GM12878 (cell line): ENCODE results near the gene SPTLC3. TPM values are rescaled to one million over a fixed set of nuclear protein-coding genes. Genes with fewer than 3 reads are reported as not detected.
A peak's percentile ranks its signal among the peaks of the same experiment; 100 is the strongest.

Experiments
- ATAC-seq: fragments of 200-7000 bp; cut with Tn5 transposase; 3 replicates; pipeline ENCODE4 v1.9.1; 2020; ENCODE audit warnings: mild to moderate bottlenecking, moderate library complexity
- BruUV-seq: library from RNA; stranded (reverse); fragments of 400-500 nt; replicated peaks from 2 replicates; lab custom pipeline; 2021; lab: Mats Ljungman, UMichigan
- CTCF ChIA-PET: fragments of 300-600 bp; sonication (Branson Sonifier 250); formaldehyde crosslinking; extraction: SDS; loops from one replicate; lab custom pipeline; 2021; ENCODE audit warnings: inconsistent platforms; lab: Yijun Ruan, JAX
- POLR2A ChIA-PET: fragments of 350-600 bp; formaldehyde crosslinking; extraction: SDS; loops from one replicate; lab custom pipeline; 2021; ENCODE audit warnings: inconsistent platforms; lab: Charles Lee
- RAD21 ChIA-PET: fragments of 300-600 bp; sonication (Branson Sonifier 250); formaldehyde crosslinking; loops from one replicate; lab custom pipeline; 2023; ENCODE audit warnings: antibody characterized with exemption; ENCODE audit not compliant: unreplicated experiment; lab: Charles Lee
- SMC1A ChIA-PET: fragments of 300-600 bp; sonication (Branson Sonifier 250); formaldehyde crosslinking; loops from one replicate; lab custom pipeline; 2023; ENCODE audit not compliant: unreplicated experiment, uncharacterized antibody; lab: Charles Lee
- DNase-seq: peaks from one replicate; pipeline ENCODE4 v3.0.0-alpha.2; 2011; ENCODE audit warnings: low read depth, low spot score
- FAIRE-seq: peaks from 3 replicates; lab custom pipeline; 2011; peaks lifted over from hg19 to GRCh38; lab: Jason Lieb, UNC
- H2AFZ ChIP-seq: 2 replicates; pipeline ENCODE4 v1.6.0; 2011; ENCODE audit warnings: low read depth, low read length, control low read depth; ENCODE audit not compliant: control insufficient read depth
- H3K27ac ChIP-seq: 2 replicates; pipeline ENCODE4 v1.5.1; 2011; ENCODE audit warnings: control low read depth; ENCODE audit not compliant: control insufficient read depth, insufficient read depth
- H3K27me3 ChIP-seq, 2 experiments: replicated peaks in 1 of 2; 2 replicates each; pipeline versions ENCODE4 v1.6.0 to v1.6.1; 2011; ENCODE audit warnings: low read length in 1 of 2; ENCODE audit not compliant: control insufficient read depth in 2 of 2, insufficient read depth in 2 of 2
- H3K36me3 ChIP-seq, 2 experiments: 2 replicates each; pipeline ENCODE4 v1.5.1; 2011; ENCODE audit warnings: low read length in 1 of 2; ENCODE audit not compliant: control insufficient read depth in 2 of 2, insufficient read depth in 2 of 2
- H3K4me1 ChIP-seq: 2 replicates; pipeline ENCODE4 v1.6.1; 2011; ENCODE audit warnings: mild to moderate bottlenecking, low read length, moderate library complexity, mixed read lengths; ENCODE audit not compliant: control insufficient read depth, insufficient read depth
- H3K4me2 ChIP-seq: 2 replicates; pipeline ENCODE4 v1.6.0; 2011; ENCODE audit warnings: control low read depth; ENCODE audit not compliant: control insufficient read depth, insufficient read depth
- H3K4me3 ChIP-seq: fragments of 200-600 bp; sonication (generic); 2 replicates; pipeline ENCODE4 v1.5.1; 2016
- H3K79me2 ChIP-seq: 2 replicates; pipeline ENCODE4 v1.6.0; 2011; ENCODE audit warnings: low read length; ENCODE audit not compliant: control insufficient read depth, insufficient read depth
- H3K9ac ChIP-seq: 2 replicates; pipeline ENCODE4 v1.8.0; 2011; ENCODE audit warnings: low read length, control low read depth, mixed read lengths; ENCODE audit not compliant: control insufficient read depth, insufficient read depth
- H3K9me3 ChIP-seq: replicated peaks from 3 replicates; pipeline ENCODE4 v1.5.1; 2011; ENCODE audit warnings: mild to moderate bottlenecking, low read length; ENCODE audit not compliant: control insufficient read depth, insufficient read depth
- H4K20me1 ChIP-seq: 2 replicates; pipeline ENCODE4 v1.6.0; 2011; ENCODE audit not compliant: control insufficient read depth, insufficient read depth
- CEBPB ChIP-seq, 2 experiments: fragments of 150-350 bp in 1 of 2; IDR thresholded peaks; 2 replicates each; pipeline ENCODE4 v1.6.1; 2012 to 2014; ENCODE audit warnings: low read depth in 2 of 2, low read length in 2 of 2, borderline replicate concordance in 1 of 2, inconsistent platforms in 1 of 2
- ESRRA ChIP-seq: IDR thresholded peaks from 2 replicates; pipeline ENCODE4 v1.6.1; 2012; ENCODE audit warnings: mild to moderate bottlenecking, low read length, improper control_type of control experiment
- MEF2B ChIP-seq: fragments of 450-650 bp; IDR thresholded peaks from 2 replicates; pipeline ENCODE4 v1.6.1; 2018; ENCODE audit warnings: mild to moderate bottlenecking, moderate library complexity; ENCODE audit not compliant: partially characterized antibody, poor library complexity, severe bottlenecking
- MYC ChIP-seq: IDR thresholded peaks from 2 replicates; pipeline ENCODE4 v1.6.1; 2011; ENCODE audit warnings: mild to moderate bottlenecking, low read length, moderate library complexity, inconsistent platforms; ENCODE audit not compliant: insufficient read depth, insufficient replicate concordance, insufficient read length, severe bottlenecking
- RAD51 ChIP-seq: fragments of 450-650 bp; IDR thresholded peaks from 2 replicates; pipeline ENCODE4 v1.6.1; 2016; ENCODE audit warnings: moderate library complexity, mild to moderate bottlenecking, inconsistent platforms
- RUNX3 ChIP-seq: IDR thresholded peaks from 2 replicates; pipeline ENCODE4 v1.6.1; 2012; ENCODE audit warnings: low read length, inconsistent platforms
- ZNF217 ChIP-seq: fragments of 450-650 bp; IDR thresholded peaks from 2 replicates; pipeline ENCODE4 v1.6.1; 2017; ENCODE audit warnings: antibody characterized with exemption, mild to moderate bottlenecking
- WGBS: methylation state at CpG from one replicate; pipeline ENCODE4 v1.1.6; 2016; ENCODE audit warnings: low lambda C conversion rate; ENCODE audit not compliant: insufficient replicate concordance, insufficient coverage; ENCODE audit errors: missing lambda C conversion rate; 5-methylcytosine and 5-hydroxymethylcytosine counted together
- in situ Hi-C: fragments of 300-500 bp; cut with MboI; formaldehyde crosslinking; loops from 9 replicates; pipeline ENCODE4 v1.14.3; 2018; ENCODE audit warnings: mixed read lengths
- intact Hi-C: fragments of 100-400 bp; cut with micrococcal nuclease; formaldehyde crosslinking; loops from one replicate; pipeline ENCODE4 v1.14.2; 2022; ENCODE audit not compliant: unreplicated experiment
- polyA plus RNA-seq, 11 experiments: library from polyadenylated mRNA; depleted of rRNA in 4 of 11; unstranded in 6 of 11; stranded (reverse) in 5 of 11; fragments of >200 nt; fragmentation: Nextera tagmentation in 4 of 11; fragmentation: Illumina TruSeq in 1 of 11; extraction: Ambion mirVana in 4 of 11; extraction: Trizol in 1 of 11; gene quantifications; 1 replicate in 1 of 11; 2 replicates in 10 of 11; pipeline versions ENCODE4 v1.2.1 to v1.2.3, GENCODE V29; 2011 to 2016; ENCODE audit warnings: inconsistent platforms in 2 of 11, missing spikeins in 2 of 11, low read depth in 1 of 11
- total RNA-seq, 4 experiments: library from RNA; depleted of rRNA in 3 of 4; stranded (reverse); fragments of >200 nt in 3 of 4; fragmentation: Illumina TruSeq in 1 of 4; extraction: Trizol in 1 of 4; gene quantifications; 2 replicates each; pipeline versions ENCODE4 v1.2.1 to v1.2.3, GENCODE V29; 2013 to 2021
- TF ChIP-seq, protein P1 (sequence below): fragments of 450-650 bp; IDR thresholded peaks from 2 replicates; pipeline ENCODE4 v1.6.1; 2017; ENCODE audit warnings: mild to moderate bottlenecking, low read depth, inconsistent platforms; ENCODE audit not compliant: poor library complexity, severe bottlenecking
- TF ChIP-seq, protein P2 (sequence below), 3 experiments: IDR thresholded peaks in 2 of 3; conservative IDR thresholded peaks in 1 of 3; 2 replicates each; pipeline ENCODE4 v1.5.1; 2011; ENCODE audit warnings: low read depth in 3 of 3, low read length in 3 of 3, mild to moderate bottlenecking in 3 of 3, control low read depth in 2 of 3, moderate library complexity in 2 of 3, inconsistent platforms in 1 of 3, mixed read lengths in 1 of 3; ENCODE audit not compliant: control insufficient read depth in 2 of 3, insufficient read depth in 1 of 3; ENCODE audit errors: extremely low read depth in 1 of 3

The SPTLC3 gene
- total and polyA plus RNA-seq, 10 of the 15 experiments (the other 5 are each of a cell fraction or from before 2014, with no cell fraction given) = 0.04 to 0.29 (median 0.06) TPM; not detected in 7

DNA sequence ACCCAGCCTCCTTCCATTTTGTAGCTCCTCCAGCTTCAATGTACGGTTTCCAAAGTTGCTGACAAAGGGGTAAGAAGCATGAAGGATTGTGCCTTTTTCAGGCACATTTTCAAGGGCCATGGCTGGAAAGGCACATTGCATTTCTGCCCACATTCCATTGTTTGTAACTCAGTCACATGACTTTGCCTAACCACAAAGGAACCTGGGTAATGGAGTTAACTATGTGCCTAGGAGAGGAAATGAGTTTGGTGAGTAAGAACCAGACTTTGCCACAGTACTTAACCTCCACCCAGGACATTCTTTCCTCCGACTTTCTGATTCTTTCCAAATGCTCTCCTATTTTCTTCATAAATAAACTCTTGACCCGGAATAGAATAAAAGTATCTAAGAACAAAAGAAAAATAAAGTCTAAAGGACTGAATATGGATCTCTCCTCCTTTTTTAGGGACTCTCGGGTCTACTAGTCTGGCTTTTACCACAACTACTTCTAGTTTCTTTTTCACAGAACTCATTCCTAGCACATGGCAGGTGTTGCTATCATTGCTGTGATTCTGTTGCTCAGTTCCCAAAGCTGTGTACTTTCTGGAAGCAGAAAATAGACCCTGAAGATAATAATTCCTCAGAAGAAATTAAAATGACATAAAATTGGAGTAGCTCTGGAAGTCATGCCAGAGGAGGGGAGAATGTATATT is 130.8 kb downstream of the SPTLC3 start:
- DNase-seq (no peak), FAIRE-seq (no peak), ATAC-seq (no peak)
- intact Hi-C loops = no loop called here
- SMC1A ChIA-PET = interaction anchor here (0.8 to 1.3 kb wide), 3 partner anchors 13 to 407 kb away, joined by 3 to 5 read pairs (median 3); no protein-coding TSS in a partner anchor
- Histone ChIP-seq H3K4me2 (0 out of 2 replicates have a peak overlapping the region, but pooled peaks have one; percentile 2), H3K27me3 (no peaks in the 10 kb centered on the region; a peak in 2 of 4 replicates), H3K4me3 (no peak overlapping the region), H2AFZ (no peak overlapping the region), H4K20me1 (no peaks in the 10 kb centered on the region), H3K9me3 (no peaks in the 10 kb centered on the region), H3K9ac (no peak overlapping the region), H3K4me1 (no peaks in the 10 kb centered on the region), H3K36me3 (no peaks in the 10 kb centered on the region), H3K27ac (no peak overlapping the region), H3K79me2 (no peaks in the 10 kb centered on the region)
- TF ChIP-seq MEF2B = no peak
- TF ChIP-seq RAD51 = 0 out of 2 replicates have a peak, but pooled peaks have one; percentile 17
- peak; percentile 22; the same call in 1 of the 2 replicates for TF ChIP-seq RUNX3
- WGBS = 2% methylated on average over 4 of the region's 4 CpGs
- RAD21 ChIA-PET = no interaction called here
- CTCF ChIA-PET = interaction anchor here (1.1 to 2.1 kb wide), 3 partner anchors 11 to 407 kb away, joined by 3 to 7 read pairs (median 4); no protein-coding TSS in a partner anchor
- POLR2A ChIA-PET = no interaction called here
- in situ Hi-C loops = no loop called here
- BruUV-seq = no TSS peak

DNA sequence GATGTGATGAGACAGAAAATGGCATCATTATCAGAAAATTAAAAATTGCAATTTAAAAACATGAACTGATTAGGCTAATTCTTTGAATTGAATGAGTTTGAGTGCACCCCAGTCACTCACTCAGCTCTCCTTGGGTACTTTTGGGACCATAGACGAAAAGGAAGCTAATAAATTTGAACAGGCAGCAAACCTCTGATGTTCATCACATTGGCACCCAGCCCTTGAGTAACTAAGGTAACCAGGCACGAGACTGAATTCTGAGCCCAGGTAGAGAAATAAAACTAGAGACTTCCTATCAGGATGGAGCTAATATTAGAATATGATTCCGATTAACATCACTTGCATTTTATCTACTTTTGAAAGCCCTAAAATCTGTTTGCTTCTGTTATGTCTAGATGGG is 131.4 kb downstream of the SPTLC3 start:
- no peaks in the 10 kb centered on the region for H4K20me1 ChIP-seq
- TF ChIP-seq ESRRA (no peak), MYC (no peak), ZNF217 (no peak), CEBPB (IDR thresholded peaks at IDR 0.05; ENCODE audit: borderline replicate concordance in 1 of 2, low read depth in 2 of 2, low read length in 2 of 2) (no peak)
- TF ChIP-seq, protein P1, sequence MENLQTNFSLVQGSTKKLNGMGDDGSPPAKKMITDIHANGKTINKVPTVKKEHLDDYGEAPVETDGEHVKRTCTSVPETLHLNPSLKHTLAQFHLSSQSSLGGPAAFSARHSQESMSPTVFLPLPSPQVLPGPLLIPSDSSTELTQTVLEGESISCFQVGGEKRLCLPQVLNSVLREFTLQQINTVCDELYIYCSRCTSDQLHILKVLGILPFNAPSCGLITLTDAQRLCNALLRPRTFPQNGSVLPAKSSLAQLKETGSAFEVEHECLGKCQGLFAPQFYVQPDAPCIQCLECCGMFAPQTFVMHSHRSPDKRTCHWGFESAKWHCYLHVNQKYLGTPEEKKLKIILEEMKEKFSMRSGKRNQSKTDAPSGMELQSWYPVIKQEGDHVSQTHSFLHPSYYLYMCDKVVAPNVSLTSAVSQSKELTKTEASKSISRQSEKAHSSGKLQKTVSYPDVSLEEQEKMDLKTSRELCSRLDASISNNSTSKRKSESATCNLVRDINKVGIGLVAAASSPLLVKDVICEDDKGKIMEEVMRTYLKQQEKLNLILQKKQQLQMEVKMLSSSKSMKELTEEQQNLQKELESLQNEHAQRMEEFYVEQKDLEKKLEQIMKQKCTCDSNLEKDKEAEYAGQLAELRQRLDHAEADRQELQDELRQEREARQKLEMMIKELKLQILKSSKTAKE = no peak
- TF ChIP-seq, protein P2, sequence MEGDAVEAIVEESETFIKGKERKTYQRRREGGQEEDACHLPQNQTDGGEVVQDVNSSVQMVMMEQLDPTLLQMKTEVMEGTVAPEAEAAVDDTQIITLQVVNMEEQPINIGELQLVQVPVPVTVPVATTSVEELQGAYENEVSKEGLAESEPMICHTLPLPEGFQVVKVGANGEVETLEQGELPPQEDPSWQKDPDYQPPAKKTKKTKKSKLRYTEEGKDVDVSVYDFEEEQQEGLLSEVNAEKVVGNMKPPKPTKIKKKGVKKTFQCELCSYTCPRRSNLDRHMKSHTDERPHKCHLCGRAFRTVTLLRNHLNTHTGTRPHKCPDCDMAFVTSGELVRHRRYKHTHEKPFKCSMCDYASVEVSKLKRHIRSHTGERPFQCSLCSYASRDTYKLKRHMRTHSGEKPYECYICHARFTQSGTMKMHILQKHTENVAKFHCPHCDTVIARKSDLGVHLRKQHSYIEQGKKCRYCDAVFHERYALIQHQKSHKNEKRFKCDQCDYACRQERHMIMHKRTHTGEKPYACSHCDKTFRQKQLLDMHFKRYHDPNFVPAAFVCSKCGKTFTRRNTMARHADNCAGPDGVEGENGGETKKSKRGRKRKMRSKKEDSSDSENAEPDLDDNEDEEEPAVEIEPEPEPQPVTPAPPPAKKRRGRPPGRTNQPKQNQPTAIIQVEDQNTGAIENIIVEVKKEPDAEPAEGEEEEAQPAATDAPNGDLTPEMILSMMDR (IDR thresholded peaks at IDR 0.05 in 2 of 3, conservative IDR thresholded peaks at IDR 0.05 in 1 of 3; ENCODE audit: control insufficient read depth in 2 of 3, extremely low read depth in 1 of 3, insufficient read depth in 1 of 3, low read depth in 3 of 3, low read length in 3 of 3) = no peak
- no peak overlapping the region for H3K27ac ChIP-seq
- FAIRE-seq (no peak), ATAC-seq (no peak), DNase-seq (no peak)
- no TSS peak for BruUV-seq
- H3K4me1 ChIP-seq = no peaks in the 10 kb centered on the region
- H3K36me3 ChIP-seq = no peaks in the 10 kb centered on the region
- SMC1A ChIA-PET = interaction anchor here (0.8 to 1.3 kb wide), 3 partner anchors 12 to 406 kb away, joined by 3 to 5 read pairs (median 3); no protein-coding TSS in a partner anchor
- no peaks in the 10 kb centered on the region; a peak in 2 of 4 replicates for H3K27me3 ChIP-seq
- 28% methylated on average over 3 of the region's 3 CpGs for WGBS
- no peak overlapping the region for H3K4me3 ChIP-seq
- CTCF ChIA-PET = interaction anchor here (1.0 to 2.1 kb wide), 4 partner anchors 11 to 406 kb away, joined by 3 to 7 read pairs (median 4); no protein-coding TSS in a partner anchor
- RAD21 ChIA-PET = interaction anchor here (0.9 kb wide), 1 partner anchor 406 kb away, joined by 4 read pairs; no protein-coding TSS in a partner anchor
- H2AFZ ChIP-seq = no peak overlapping the region
- H3K9me3 ChIP-seq = no peaks in the 10 kb centered on the region
- intact Hi-C loops (no loop called here), in situ Hi-C loops (no loop called here)
- POLR2A ChIA-PET = no interaction called here
- no peak overlapping the region for H3K4me2 ChIP-seq
- no peak overlapping the region for H3K9ac ChIP-seq
- H3K79me2 ChIP-seq = no peaks in the 10 kb centered on the region
